Kidney (tissue), 14 donors: ENCODE data around the gene SLC11A2. TPM values are rescaled to one million over a fixed set of nuclear protein-coding genes. Genes with fewer than 3 reads are reported as not detected.

Experiments
- DNase-seq, 5 donors: peaks; one replicate each; pipeline ENCODE4 v3.0.0-alpha.2; 2013 to 2020
- FAIRE-seq: peaks from 2 replicates; lab custom pipeline; 2012; peaks lifted over from hg19 to GRCh38; lab: Jason Lieb, UNC
- H3K27ac ChIP-seq, 2 donors: one replicate each; pipeline ENCODE4 v1.7.0; 2013; ENCODE audit warnings: low read depth in 2 of 2, low read length in 2 of 2, inconsistent platforms in 1 of 2
- H3K27me3 ChIP-seq: one replicate; pipeline ENCODE4 v1.7.1; 2013; ENCODE audit warnings: low read length, inconsistent platforms; ENCODE audit not compliant: control insufficient read depth, insufficient read depth
- H3K36me3 ChIP-seq, 3 donors: one replicate each; pipeline versions ENCODE4 v1.7.0 to v1.7.1; 2013; ENCODE audit warnings: low read length in 3 of 3, control low read depth in 1 of 3, inconsistent platforms in 1 of 3; ENCODE audit not compliant: insufficient read depth in 3 of 3, control insufficient read depth in 2 of 3
- H3K4me1 ChIP-seq, 3 donors: one replicate each; pipeline versions ENCODE4 v1.7.0 to v1.7.1; 2013; ENCODE audit warnings: low read length in 3 of 3, inconsistent platforms in 1 of 3, low read depth in 1 of 3; ENCODE audit not compliant: control insufficient read depth in 2 of 3, insufficient read depth in 2 of 3
- H3K4me3 ChIP-seq, 3 donors: one replicate each; pipeline versions ENCODE4 v1.7.0 to v1.8.1; 2013; ENCODE audit warnings: low read length in 3 of 3, control low read depth in 1 of 3, inconsistent platforms in 1 of 3
- H3K9ac ChIP-seq, 3 donors: one replicate each; pipeline versions ENCODE4 v1.7.0 to v1.7.1; 2013; ENCODE audit warnings: low read length in 3 of 3, control low read depth in 1 of 3, inconsistent platforms in 1 of 3
- H3K9me3 ChIP-seq, 3 donors: one replicate each; pipeline versions ENCODE4 v1.7.0 to v1.7.1; 2013; ENCODE audit warnings: low read length in 3 of 3, control low read depth in 1 of 3, inconsistent platforms in 1 of 3; ENCODE audit not compliant: control insufficient read depth in 2 of 3, insufficient read depth in 1 of 3
- intact Hi-C: fragments of 100-400 bp; cut with DNase I; formaldehyde crosslinking; loops from one replicate; pipeline ENCODE4 v1.11.1; 2022
- polyA plus RNA-seq: library from polyadenylated mRNA; stranded (reverse); fragments of 350-450 nt; fragmentation: Illumina TruSeq; extraction: RNeasy Lipid Tissue Mini Kit (QIAGEN cat#74804); gene quantifications from one replicate; pipeline ENCODE4 v1.2.3, GENCODE V29; 2014; ENCODE audit warnings: low read depth, low replicate concordance; ENCODE audit not compliant: insufficient read depth
- total RNA-seq: library from RNA; stranded (reverse); fragmentation: NEBNext Ultra II Directional; extraction: Animal tissue kit (Norgen Biotek cat#: 25700); gene quantifications from one replicate; pipeline ENCODE4 v1.2.1, GENCODE V29; 2021
- TF ChIP-seq, protein P1 (sequence below): IDR thresholded peaks from 3 replicates; pipeline ENCODE4 v1.5.1; 2012; ENCODE audit warnings: mild to moderate bottlenecking, moderate library complexity, borderline replicate concordance; ENCODE audit not compliant: insufficient read depth; ENCODE audit errors: extremely low read depth
- donor health status: control.
- donor health status: control.
- donor health status: control.
- donor health status: control.
- donor health status: control.
- donor health status: DM: yes; HTN: yes; CAD: no.
- donor health status: Normal renal cell carcinoma (clear cell type).

The SLC11A2 gene
- total and polyA plus RNA-seq, 2 donors from 2014 or later, result 22.3 to 90.2 TPM

DNA sequence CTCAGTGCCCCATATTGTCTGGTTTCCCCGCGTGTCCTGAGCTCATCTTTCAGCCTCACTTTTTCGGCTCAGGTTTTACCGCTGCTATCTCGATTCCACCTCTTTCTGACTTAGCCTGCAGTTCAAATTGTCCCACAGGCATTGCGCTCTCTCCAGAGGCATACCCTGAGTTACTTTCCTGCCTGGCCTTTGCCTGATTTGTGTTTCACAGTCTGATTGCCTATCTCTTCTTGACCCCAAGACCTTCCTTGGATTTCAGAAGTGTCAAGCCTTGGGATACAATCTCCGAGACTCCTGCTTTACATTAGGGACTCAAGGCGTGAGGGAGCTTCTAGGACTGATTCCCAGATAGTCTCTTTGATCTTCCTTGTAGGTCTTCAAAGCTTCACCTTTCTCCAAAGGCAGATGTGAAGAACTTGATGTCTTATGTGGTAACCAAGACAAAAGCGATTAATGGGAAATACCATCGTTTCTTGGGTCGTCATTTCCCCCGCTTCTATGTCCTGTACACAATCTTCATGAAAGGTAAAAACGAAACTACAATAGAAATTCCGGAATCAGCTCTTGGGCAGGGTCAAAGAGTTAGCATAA lies 22.6 kb upstream of the SLC11A2 start:
- no peak for FAIRE-seq
- intact Hi-C loops, result no loop called here
- Histone ChIP-seq H3K27me3 (no peaks in the 10 kb centered on the region), H3K9ac (peak overlapping the region; percentile 27 to 96 (median 73)), H3K36me3 (peaks cover 0 to 9% (median 0%) of the 10 kb centered on the region in 3 donors), H3K9me3 (no peaks in the 10 kb centered on the region), H3K27ac (peak overlapping the region; percentile 96 to 99), H3K4me1 (peaks cover 3 to 11% (median 8%) of the 10 kb centered on the region in 3 donors), H3K4me3 (peak overlapping the region; percentile 89 to 96 (median 93))
- peak in 1 of 5 donors; percentile 37 for DNase-seq
- TF ChIP-seq, protein P1, sequence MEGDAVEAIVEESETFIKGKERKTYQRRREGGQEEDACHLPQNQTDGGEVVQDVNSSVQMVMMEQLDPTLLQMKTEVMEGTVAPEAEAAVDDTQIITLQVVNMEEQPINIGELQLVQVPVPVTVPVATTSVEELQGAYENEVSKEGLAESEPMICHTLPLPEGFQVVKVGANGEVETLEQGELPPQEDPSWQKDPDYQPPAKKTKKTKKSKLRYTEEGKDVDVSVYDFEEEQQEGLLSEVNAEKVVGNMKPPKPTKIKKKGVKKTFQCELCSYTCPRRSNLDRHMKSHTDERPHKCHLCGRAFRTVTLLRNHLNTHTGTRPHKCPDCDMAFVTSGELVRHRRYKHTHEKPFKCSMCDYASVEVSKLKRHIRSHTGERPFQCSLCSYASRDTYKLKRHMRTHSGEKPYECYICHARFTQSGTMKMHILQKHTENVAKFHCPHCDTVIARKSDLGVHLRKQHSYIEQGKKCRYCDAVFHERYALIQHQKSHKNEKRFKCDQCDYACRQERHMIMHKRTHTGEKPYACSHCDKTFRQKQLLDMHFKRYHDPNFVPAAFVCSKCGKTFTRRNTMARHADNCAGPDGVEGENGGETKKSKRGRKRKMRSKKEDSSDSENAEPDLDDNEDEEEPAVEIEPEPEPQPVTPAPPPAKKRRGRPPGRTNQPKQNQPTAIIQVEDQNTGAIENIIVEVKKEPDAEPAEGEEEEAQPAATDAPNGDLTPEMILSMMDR, result no peak

GRCh38 chr12:51047655-51048540 lies 21.7 kb upstream of the SLC11A2 start, which contains the start of gene LETMD1:
TSS of gene LETMD1 (plus strand) at chr12:51048327. CDS start at chr12:51048357, 30 bp downstream.
- TF ChIP-seq, protein P1, result peak; percentile 79
- intact Hi-C loops, result no loop called here
- DNase-seq (peak; percentile 95 to 99 (median 96)), FAIRE-seq (peak; percentile 92)
- Histone ChIP-seq H3K4me1 (peaks cover 3 to 11% (median 8%) of the 10 kb centered on the region in 3 donors), H3K9ac (peak within 1 kb of the TSS; percentile 73 to 96 (median 96)), H3K36me3 (peaks cover 0 to under 1% (median 0%) of the 10 kb centered on the region in 3 donors), H3K4me3 (peak within 1 kb of the TSS; percentile 89 to 96 (median 93)), H3K27me3 (no peaks in the 10 kb centered on the region), H3K27ac (peak within 1 kb of the TSS; percentile 96 to 99), H3K9me3 (no peaks in the 10 kb centered on the region)

DNA sequence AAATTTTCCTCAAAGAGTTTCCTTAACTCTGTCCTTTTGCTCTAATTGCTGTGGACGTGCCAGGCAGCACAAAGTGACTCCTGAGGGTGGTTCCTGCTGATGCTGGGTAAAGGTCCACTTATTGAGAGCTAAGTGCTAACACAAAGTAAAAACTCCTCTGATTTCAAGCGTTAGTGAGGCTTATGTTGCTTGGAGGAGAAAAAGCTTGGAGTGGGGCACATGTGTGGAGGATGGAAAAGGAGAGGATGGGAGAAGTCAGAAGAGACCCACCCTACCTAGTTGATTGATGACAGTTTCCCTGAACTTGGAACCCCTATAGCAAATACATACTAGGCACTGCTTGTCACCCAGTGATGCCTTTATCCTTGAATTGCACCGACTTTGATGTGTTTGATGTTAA lies 10.1 kb upstream of the SLC11A2 start:
- no peak overlapping the region for H3K4me3 ChIP-seq
- FAIRE-seq, result no peak
- TF ChIP-seq, protein P1, result no peak
- H3K27ac ChIP-seq, result no peak overlapping the region
- no peak overlapping the region for H3K9ac ChIP-seq
- H3K36me3 ChIP-seq, result no peaks in the 10 kb centered on the region
- no peaks in the 10 kb centered on the region for H3K9me3 ChIP-seq
- no peaks in the 10 kb centered on the region for H3K4me1 ChIP-seq
- H3K27me3 ChIP-seq, result no peaks in the 10 kb centered on the region
- intact Hi-C loops, result no loop called here
- no peak for DNase-seq
